H9 (cell line): ENCODE measurements around the gene MS4A18. TPM values are rescaled to one million over a fixed set of nuclear protein-coding genes. Genes with fewer than 3 reads are reported as not detected.
"Not testable (repeated sequence)": the region's sequence is repeated elsewhere in the genome, so short reads cannot be mapped to it uniquely, and the experiment has no call there.

Source experiments
- DNase-seq: peaks from one replicate; pipeline ENCODE4 v3.0.0-alpha.2; 2017
- H2AFZ ChIP-seq: one replicate; pipeline ENCODE4 v1.6.1; 2013; ENCODE audit warnings: mild to moderate bottlenecking, low read length, control low read depth, moderate library complexity
- H2AK5ac ChIP-seq: 2 replicates; pipeline ENCODE4 v1.6.1; 2013; ENCODE audit warnings: low read length, control low read depth, mixed read lengths; ENCODE audit not compliant: insufficient read length
- H2BK120ac ChIP-seq: one replicate; pipeline ENCODE4 v1.6.1; 2013; ENCODE audit warnings: low read depth, mild to moderate bottlenecking, low read length, control low read depth, inconsistent platforms; ENCODE audit not compliant: poor library complexity, severe bottlenecking
- H2BK12ac ChIP-seq: 2 replicates; pipeline ENCODE4 v1.6.1; 2013; ENCODE audit warnings: low read length, control low read depth, mixed read lengths, low read depth; ENCODE audit not compliant: insufficient read length
- H2BK15ac ChIP-seq: 2 replicates; pipeline ENCODE4 v1.6.1; 2013; ENCODE audit warnings: low read depth, low read length, control low read depth
- H2BK20ac ChIP-seq: one replicate; pipeline ENCODE4 v1.6.1; 2013; ENCODE audit warnings: low read depth, mild to moderate bottlenecking, low read length, control low read depth, inconsistent platforms; ENCODE audit not compliant: poor library complexity, severe bottlenecking
- H2BK5ac ChIP-seq: 2 replicates; pipeline ENCODE4 v1.6.1; 2013; ENCODE audit warnings: low read length, control low read depth, mixed read lengths; ENCODE audit not compliant: insufficient read length
- H3K14ac ChIP-seq: 2 replicates; pipeline ENCODE4 v1.6.1; 2013; ENCODE audit warnings: low read length, control low read depth; ENCODE audit not compliant: insufficient read depth
- H3K18ac ChIP-seq: 2 replicates; pipeline ENCODE4 v1.6.1; 2013; ENCODE audit warnings: low read depth, mild to moderate bottlenecking, mixed read lengths, low read length, control low read depth; ENCODE audit not compliant: insufficient read length
- H3K23ac ChIP-seq: 2 replicates; pipeline ENCODE4 v1.6.1; 2013; ENCODE audit warnings: low read length, control low read depth, mixed read lengths, low read depth; ENCODE audit not compliant: insufficient read length
- H3K23me2 ChIP-seq: 2 replicates; pipeline ENCODE4 v1.6.1; 2013; ENCODE audit warnings: low read depth, mild to moderate bottlenecking, mixed read lengths, low read length, control low read depth; ENCODE audit not compliant: insufficient read length, poor library complexity, severe bottlenecking
- H3K27ac ChIP-seq: 2 replicates; pipeline ENCODE4 v1.5.1; 2013; ENCODE audit warnings: low read length, control low read depth, mixed read lengths, low read depth; ENCODE audit not compliant: insufficient read length
- H3K27me3 ChIP-seq: 2 replicates; pipeline ENCODE4 v1.6.1; 2013; ENCODE audit warnings: low read length, control low read depth, inconsistent platforms; ENCODE audit not compliant: insufficient read depth
- H3K4ac ChIP-seq: 2 replicates; pipeline ENCODE4 v1.6.1; 2013; ENCODE audit warnings: low read depth, mild to moderate bottlenecking, control low read depth, inconsistent platforms, low read length, moderate library complexity
- H3K4me1 ChIP-seq: 2 replicates; pipeline ENCODE4 v1.6.1; 2013; ENCODE audit warnings: low read length, control low read depth, inconsistent platforms; ENCODE audit not compliant: insufficient read depth
- H3K4me2 ChIP-seq: 2 replicates; pipeline ENCODE4 v1.6.1; 2013; ENCODE audit warnings: low read length, control low read depth, mixed read lengths; ENCODE audit not compliant: insufficient read length, insufficient read depth
- H3K56ac ChIP-seq: 2 replicates; pipeline ENCODE4 v1.6.1; 2013; ENCODE audit warnings: low read depth, mild to moderate bottlenecking, mixed read lengths, low read length, control low read depth; ENCODE audit not compliant: insufficient read length
- H3K79me1 ChIP-seq: 2 replicates; pipeline ENCODE4 v1.6.1; 2013; ENCODE audit warnings: low read depth, mild to moderate bottlenecking, moderate library complexity, low read length, control low read depth, inconsistent platforms; ENCODE audit not compliant: insufficient read depth, poor library complexity, severe bottlenecking
- H3K79me2 ChIP-seq: 2 replicates; pipeline ENCODE4 v1.6.1; 2013; ENCODE audit warnings: low read length, control low read depth, inconsistent platforms; ENCODE audit not compliant: insufficient read depth
- H3K9ac ChIP-seq: 2 replicates; pipeline ENCODE4 v1.6.1; 2013; ENCODE audit warnings: low read length, control low read depth, mixed read lengths; ENCODE audit not compliant: insufficient read length; ENCODE audit errors: extremely low read depth
- H3K9me3 ChIP-seq: one replicate; pipeline ENCODE4 v1.6.1; 2013; ENCODE audit warnings: low read depth, low read length, inconsistent platforms; ENCODE audit not compliant: control insufficient read depth
- H3T11ph ChIP-seq: one replicate; pipeline ENCODE4 v1.6.1; 2013; ENCODE audit warnings: mild to moderate bottlenecking, low read length, control low read depth, inconsistent platforms
- H4K20me1 ChIP-seq: one replicate; pipeline ENCODE4 v1.6.1; 2013; ENCODE audit not compliant: control insufficient read depth, insufficient read length, insufficient read depth
- H4K5ac ChIP-seq: 2 replicates; pipeline ENCODE4 v1.6.1; 2013; ENCODE audit warnings: low read depth, mild to moderate bottlenecking, mixed read lengths, low read length, control low read depth; ENCODE audit not compliant: insufficient read length
- H4K8ac ChIP-seq: replicated peaks from 2 replicates; pipeline ENCODE4 v1.6.1; 2013; ENCODE audit warnings: low read length, control low read depth, mixed read lengths, low read depth; ENCODE audit not compliant: insufficient read length
- H4K91ac ChIP-seq: 2 replicates; pipeline ENCODE4 v1.6.1; 2013; ENCODE audit warnings: low read depth, mild to moderate bottlenecking, moderate library complexity, mixed read lengths, low read length, control low read depth; ENCODE audit not compliant: insufficient read length
- H3K27ac Mint-ChIP-seq, 3 experiments: 2 replicates in 2 of 3; 3 replicates in 1 of 3; pipeline ENCODE4 v1.8.0; 2020 to 2021; ENCODE audit warnings: mixed read lengths in 3 of 3, mild to moderate bottlenecking in 1 of 3, moderate library complexity in 1 of 3
- H3K27me3 Mint-ChIP-seq: 2 replicates; pipeline ENCODE4 v1.8.0; 2021; ENCODE audit warnings: low read depth, mild to moderate bottlenecking, moderate library complexity, mixed read lengths
- H3K36me3 Mint-ChIP-seq, 3 experiments: 2 replicates in 2 of 3; 3 replicates in 1 of 3; pipeline ENCODE4 v1.8.0; 2020 to 2021; ENCODE audit warnings: low read depth in 3 of 3, mixed read lengths in 3 of 3; ENCODE audit not compliant: insufficient read depth in 1 of 3
- H3K4me1 Mint-ChIP-seq, 2 experiments: 2 replicates each; pipeline ENCODE4 v1.8.0; 2020; ENCODE audit warnings: mixed read lengths in 2 of 2
- H3K4me3 Mint-ChIP-seq, 2 experiments: 2 replicates in 1 of 2; 3 replicates in 1 of 2; pipeline ENCODE4 v1.8.0; 2020 to 2021; ENCODE audit warnings: mild to moderate bottlenecking in 2 of 2, mixed read lengths in 2 of 2, moderate library complexity in 1 of 2
- H3K9me3 Mint-ChIP-seq, 2 experiments: 2 replicates in 1 of 2; 3 replicates in 1 of 2; pipeline ENCODE4 v1.8.0; 2020; ENCODE audit warnings: mild to moderate bottlenecking in 2 of 2, mixed read lengths in 2 of 2, moderate library complexity in 1 of 2
- WGBS: extraction: QIAGEN DNeasy Blood & Tissue Kit; methylation state at CpG from one replicate; pipeline ENCODE4 v1.1.7; 2013; ENCODE audit warnings: missing lambda C conversion rate, low lambda C conversion rate, mixed read lengths; ENCODE audit not compliant: insufficient read length; ENCODE audit errors: extremely low coverage; 5-methylcytosine and 5-hydroxymethylcytosine counted together
- total RNA-seq: library from RNA; stranded (reverse); gene quantifications from 2 replicates; pipeline ENCODE4 v1.2.1, GENCODE V29; 2021
- TF ChIP-seq, protein P1 (sequence below): fragments of 200-600 bp; sonication (generic); conservative IDR thresholded peaks from 3 replicates; pipeline ENCODE4 v1.8.0; 2021; ENCODE audit warnings: antibody characterized with exemption, mild to moderate bottlenecking

Gene MS4A18
- total RNA-seq, 1 experiment from 2014 or later = not detected

DNA sequence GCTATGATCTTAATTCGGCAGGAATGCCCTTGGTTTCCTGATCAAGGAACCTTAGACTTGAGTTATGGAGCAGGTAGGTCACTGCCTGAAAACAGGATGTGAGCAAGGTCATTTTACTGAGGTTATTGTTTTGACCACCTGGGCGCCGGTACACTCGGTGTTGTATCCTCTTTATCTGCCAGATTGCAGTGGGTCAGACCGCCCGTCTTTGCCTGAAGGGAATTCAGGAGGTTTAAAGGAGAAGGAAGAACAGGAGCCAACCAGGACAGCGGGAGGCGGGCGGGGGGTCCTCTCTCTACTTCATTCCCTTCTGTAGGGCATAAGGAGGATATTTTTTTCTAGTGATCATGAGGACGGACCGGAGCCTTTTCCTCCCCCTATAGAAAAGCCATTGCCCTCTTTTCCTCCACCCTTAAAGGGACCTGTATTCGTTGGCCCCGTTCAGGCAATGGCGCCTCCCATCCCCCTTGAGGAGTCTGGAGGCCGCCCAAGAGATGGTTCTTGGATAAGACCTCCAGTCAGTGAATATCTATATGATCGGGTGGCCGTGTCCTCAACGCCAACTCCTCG, 32.8 kb downstream of the MS4A18 start:
- no peak overlapping the region for H3K27ac Mint-ChIP-seq
- Histone ChIP-seq H3K9ac (no peak overlapping the region), H4K8ac (no peak overlapping the region), H4K20me1 (no peaks in the 10 kb centered on the region), H2BK12ac (no peak overlapping the region), H2BK15ac (no peak overlapping the region), H3K79me2 (no peaks in the 10 kb centered on the region), H3K23ac (no peak overlapping the region), H2BK120ac (no peak overlapping the region), H3K4me2 (no peak overlapping the region), H3K4me1 (no peaks in the 10 kb centered on the region), H2BK20ac (no peak overlapping the region), H2AFZ (no peak overlapping the region), H3K27ac (no peak overlapping the region), H3K9me3 (no peaks in the 10 kb centered on the region), H4K91ac (no peak overlapping the region), H4K5ac (no peak overlapping the region), H3T11ph (no peak overlapping the region), H2AK5ac (no peak overlapping the region), H3K14ac (no peak overlapping the region), H3K56ac (no peak overlapping the region), H3K18ac (no peak overlapping the region), H3K27me3 (no peaks in the 10 kb centered on the region; the same call in none of the 2 replicates), H3K4ac (no peak overlapping the region), H3K23me2 (no peaks in the 10 kb centered on the region), H2BK5ac (no peak overlapping the region), H3K79me1 (no peaks in the 10 kb centered on the region)
- no peak for DNase-seq
- H3K9me3 Mint-ChIP-seq = peaks cover 3 to 6% of the 10 kb centered on the region in 2 experiments; a peak in 3 of 5 replicates
- peaks cover 0 to 3% of the 10 kb centered on the region in 2 experiments; a peak in 1 of 4 replicates for H3K4me1 Mint-ChIP-seq
- H3K4me3 Mint-ChIP-seq = no peak overlapping the region
- TF ChIP-seq, protein P1, sequence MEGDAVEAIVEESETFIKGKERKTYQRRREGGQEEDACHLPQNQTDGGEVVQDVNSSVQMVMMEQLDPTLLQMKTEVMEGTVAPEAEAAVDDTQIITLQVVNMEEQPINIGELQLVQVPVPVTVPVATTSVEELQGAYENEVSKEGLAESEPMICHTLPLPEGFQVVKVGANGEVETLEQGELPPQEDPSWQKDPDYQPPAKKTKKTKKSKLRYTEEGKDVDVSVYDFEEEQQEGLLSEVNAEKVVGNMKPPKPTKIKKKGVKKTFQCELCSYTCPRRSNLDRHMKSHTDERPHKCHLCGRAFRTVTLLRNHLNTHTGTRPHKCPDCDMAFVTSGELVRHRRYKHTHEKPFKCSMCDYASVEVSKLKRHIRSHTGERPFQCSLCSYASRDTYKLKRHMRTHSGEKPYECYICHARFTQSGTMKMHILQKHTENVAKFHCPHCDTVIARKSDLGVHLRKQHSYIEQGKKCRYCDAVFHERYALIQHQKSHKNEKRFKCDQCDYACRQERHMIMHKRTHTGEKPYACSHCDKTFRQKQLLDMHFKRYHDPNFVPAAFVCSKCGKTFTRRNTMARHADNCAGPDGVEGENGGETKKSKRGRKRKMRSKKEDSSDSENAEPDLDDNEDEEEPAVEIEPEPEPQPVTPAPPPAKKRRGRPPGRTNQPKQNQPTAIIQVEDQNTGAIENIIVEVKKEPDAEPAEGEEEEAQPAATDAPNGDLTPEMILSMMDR = no peak
- peaks cover 0 to 8% (median 0%) of the 10 kb centered on the region in 3 experiments; a peak in 2 of 7 replicates for H3K36me3 Mint-ChIP-seq
- WGBS = no CpG with 5 or more reads among the region's 19 CpGs
- peaks cover 6% of the 10 kb centered on the region; the same call in 1 of the 2 replicates for H3K27me3 Mint-ChIP-seq

DNA sequence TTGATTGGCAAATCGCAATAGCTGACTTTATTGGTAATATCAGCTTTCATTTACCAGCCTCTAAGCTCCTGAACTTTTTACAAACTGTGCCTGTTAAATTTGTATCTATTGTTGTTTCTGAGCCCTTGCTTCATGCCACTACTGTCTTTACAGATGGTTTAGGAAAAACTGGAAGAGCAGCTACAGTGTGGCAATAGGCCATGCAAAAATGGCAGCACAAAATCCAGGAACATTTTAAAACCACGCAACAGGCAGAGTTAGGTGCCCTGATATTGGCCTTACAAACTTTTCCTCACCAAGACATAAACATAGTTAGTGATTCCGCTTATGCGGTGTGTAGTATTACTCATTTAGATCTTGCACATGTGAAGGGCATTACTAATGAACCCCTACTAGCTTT, 34.2 kb downstream of the MS4A18 start:
- H2BK12ac ChIP-seq, H2AK5ac ChIP-seq, H3K79me2 ChIP-seq, H3K79me1 ChIP-seq, H3K4me3 Mint-ChIP-seq, H3K9me3 ChIP-seq, H3K18ac ChIP-seq, H3T11ph ChIP-seq, H4K91ac ChIP-seq, H2BK120ac ChIP-seq, H4K5ac ChIP-seq, H3K56ac ChIP-seq, H4K20me1 ChIP-seq, H3K4ac ChIP-seq, H3K23me2 ChIP-seq, H3K27me3 Mint-ChIP-seq, H3K27ac Mint-ChIP-seq, DNase-seq, H3K4me1 ChIP-seq, H2BK20ac ChIP-seq, H2BK15ac ChIP-seq, H3K36me3 Mint-ChIP-seq, H3K27ac ChIP-seq, H2AFZ ChIP-seq, H3K27me3 ChIP-seq, H3K9me3 Mint-ChIP-seq, H3K4me2 ChIP-seq, H4K8ac ChIP-seq, H2BK5ac ChIP-seq, H3K4me1 Mint-ChIP-seq, H3K14ac ChIP-seq, H3K23ac ChIP-seq, H3K9ac ChIP-seq: not testable (repeated sequence)
- WGBS = no CpG with 5 or more reads among the region's 4 CpGs
